DND-41 (cell line): ENCODE data around the gene ACTR1A.

Experiments
- EZH2 ChIP-seq: IDR thresholded peaks from 3 replicates; pipeline ENCODE4 v1.6.1; 2012; ENCODE audit warnings: borderline replicate concordance, low read depth, mild to moderate bottlenecking, moderate library complexity, low read length, inconsistent platforms; ENCODE audit not compliant: severe bottlenecking
- TF ChIP-seq, protein P1 (sequence below): IDR thresholded peaks from 2 replicates; pipeline ENCODE4 v1.5.1; 2012; ENCODE audit warnings: borderline replicate concordance, low read length, moderate library complexity, mild to moderate bottlenecking; ENCODE audit not compliant: poor library complexity, severe bottlenecking; ENCODE audit errors: extremely low read depth

DNA sequence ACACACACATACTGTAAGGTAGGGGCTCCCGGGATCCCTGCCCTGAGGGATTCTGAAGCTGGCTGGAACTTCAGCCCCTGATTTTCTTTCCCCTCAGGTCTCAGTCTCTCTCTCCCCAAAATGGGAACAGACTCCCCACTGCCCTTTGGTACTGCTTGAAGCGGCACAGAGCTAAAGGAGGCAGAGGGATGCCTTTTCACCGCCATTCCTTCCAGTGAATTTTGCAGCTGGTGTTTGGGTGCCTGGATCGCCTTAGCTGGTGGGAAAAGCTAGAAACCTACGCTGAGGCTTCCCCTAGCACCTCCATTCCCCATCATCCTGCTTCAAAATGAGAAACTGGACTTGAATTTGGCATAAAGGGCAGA lies 67.4 kb downstream of the ACTR1A start:
- TF ChIP-seq, protein P1, sequence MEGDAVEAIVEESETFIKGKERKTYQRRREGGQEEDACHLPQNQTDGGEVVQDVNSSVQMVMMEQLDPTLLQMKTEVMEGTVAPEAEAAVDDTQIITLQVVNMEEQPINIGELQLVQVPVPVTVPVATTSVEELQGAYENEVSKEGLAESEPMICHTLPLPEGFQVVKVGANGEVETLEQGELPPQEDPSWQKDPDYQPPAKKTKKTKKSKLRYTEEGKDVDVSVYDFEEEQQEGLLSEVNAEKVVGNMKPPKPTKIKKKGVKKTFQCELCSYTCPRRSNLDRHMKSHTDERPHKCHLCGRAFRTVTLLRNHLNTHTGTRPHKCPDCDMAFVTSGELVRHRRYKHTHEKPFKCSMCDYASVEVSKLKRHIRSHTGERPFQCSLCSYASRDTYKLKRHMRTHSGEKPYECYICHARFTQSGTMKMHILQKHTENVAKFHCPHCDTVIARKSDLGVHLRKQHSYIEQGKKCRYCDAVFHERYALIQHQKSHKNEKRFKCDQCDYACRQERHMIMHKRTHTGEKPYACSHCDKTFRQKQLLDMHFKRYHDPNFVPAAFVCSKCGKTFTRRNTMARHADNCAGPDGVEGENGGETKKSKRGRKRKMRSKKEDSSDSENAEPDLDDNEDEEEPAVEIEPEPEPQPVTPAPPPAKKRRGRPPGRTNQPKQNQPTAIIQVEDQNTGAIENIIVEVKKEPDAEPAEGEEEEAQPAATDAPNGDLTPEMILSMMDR = no peak
- no peak for TF ChIP-seq EZH2
